ENCODE measurements around the gene CD2BP2.
"Not testable (repeated sequence)": the region's sequence is repeated elsewhere in the genome, so short reads cannot be mapped to it uniquely, and the experiment has no call there.

GRCh38 chr16:30396627-30397026 lies 41.5 kb upstream of the CD2BP2 start:
- TF ChIP-seq CTCF, POLR2A (IDR thresholded peaks at IDR 0.05): not testable (repeated sequence)
